ENCODE results near the gene NOX5. TPM values are rescaled to one million over a fixed set of nuclear protein-coding genes. Genes with fewer than 3 reads are reported as not detected.
"Not testable (repeated sequence)": the region's sequence is repeated elsewhere in the genome, so short reads cannot be mapped to it uniquely, and the experiment has no call there.

Gene NOX5, protein sequence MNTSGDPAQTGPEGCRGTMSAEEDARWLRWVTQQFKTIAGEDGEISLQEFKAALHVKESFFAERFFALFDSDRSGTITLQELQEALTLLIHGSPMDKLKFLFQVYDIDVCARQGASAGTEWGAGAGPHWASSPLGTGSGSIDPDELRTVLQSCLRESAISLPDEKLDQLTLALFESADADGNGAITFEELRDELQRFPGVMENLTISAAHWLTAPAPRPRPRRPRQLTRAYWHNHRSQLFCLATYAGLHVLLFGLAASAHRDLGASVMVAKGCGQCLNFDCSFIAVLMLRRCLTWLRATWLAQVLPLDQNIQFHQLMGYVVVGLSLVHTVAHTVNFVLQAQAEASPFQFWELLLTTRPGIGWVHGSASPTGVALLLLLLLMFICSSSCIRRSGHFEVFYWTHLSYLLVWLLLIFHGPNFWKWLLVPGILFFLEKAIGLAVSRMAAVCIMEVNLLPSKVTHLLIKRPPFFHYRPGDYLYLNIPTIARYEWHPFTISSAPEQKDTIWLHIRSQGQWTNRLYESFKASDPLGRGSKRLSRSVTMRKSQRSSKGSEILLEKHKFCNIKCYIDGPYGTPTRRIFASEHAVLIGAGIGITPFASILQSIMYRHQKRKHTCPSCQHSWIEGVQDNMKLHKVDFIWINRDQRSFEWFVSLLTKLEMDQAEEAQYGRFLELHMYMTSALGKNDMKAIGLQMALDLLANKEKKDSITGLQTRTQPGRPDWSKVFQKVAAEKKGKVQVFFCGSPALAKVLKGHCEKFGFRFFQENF
- total RNA-seq: under 0.01 TPM

DNA sequence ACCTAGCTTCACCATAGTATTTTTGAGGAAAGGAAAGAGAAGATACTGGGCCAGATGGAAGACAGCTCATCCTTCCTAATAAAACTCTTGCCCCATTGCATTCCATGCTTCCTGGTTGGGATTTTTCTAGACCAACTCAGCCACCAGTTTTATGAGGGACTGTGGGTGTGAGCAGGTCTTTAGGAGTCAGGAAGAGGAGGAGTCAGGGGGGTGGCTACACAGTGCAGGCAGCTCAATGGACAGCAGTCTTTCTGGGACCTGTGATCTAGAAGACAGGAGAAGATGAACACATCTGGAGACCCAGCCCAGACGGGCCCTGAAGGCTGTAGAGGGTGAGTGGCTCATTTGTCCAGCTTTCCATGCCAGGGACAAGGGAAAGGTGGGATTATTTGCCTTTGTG lies at the start of gene NOX5:
NOX5 (plus strand) TSS at position 242 of the 400 bp plus-strand sequence; CDS start at position 283, 41 bp downstream.
- DNase-seq: no peak

DNA sequence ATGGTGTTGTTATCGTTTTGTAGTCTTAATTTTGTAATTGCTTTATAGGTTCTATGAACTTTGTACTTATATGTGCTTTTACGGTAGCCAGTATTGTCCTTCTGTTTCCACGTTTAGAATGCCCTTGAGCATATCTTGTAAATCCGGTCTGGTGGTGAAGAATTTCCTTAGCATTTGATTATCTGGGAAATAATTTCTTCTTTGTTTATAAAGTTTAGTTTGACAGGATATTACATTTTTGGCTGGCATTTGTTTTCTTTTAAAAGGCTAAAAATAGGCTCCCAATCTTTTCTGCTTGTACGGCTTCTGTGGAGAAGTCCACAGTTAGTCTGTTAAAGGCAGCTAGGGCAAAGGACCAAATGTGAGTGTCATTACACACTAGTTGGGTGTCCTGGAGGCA lies 47.5 kb upstream of the NOX5 start:
- no peak for DNase-seq

DNA sequence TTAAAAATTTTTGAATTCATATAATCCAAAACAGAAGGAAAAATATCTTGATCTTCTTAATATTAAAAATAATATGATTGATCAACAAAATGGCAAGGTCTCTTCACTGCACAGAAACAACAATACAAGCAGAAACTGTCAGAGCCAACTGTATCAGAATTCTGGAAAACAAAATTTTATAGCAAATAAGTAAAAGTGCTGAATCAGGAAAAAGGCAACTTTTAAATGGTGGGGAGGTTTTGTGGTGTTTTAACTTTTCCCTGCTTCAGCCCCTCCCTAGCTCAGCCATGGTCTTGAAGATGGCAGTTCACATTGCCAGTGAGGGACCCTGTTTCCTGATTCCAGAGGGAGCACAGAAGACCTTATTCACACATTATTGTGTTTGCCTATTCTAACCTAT lies 46.5 kb upstream of the NOX5 start:
- DNase-seq: no peak

DNA sequence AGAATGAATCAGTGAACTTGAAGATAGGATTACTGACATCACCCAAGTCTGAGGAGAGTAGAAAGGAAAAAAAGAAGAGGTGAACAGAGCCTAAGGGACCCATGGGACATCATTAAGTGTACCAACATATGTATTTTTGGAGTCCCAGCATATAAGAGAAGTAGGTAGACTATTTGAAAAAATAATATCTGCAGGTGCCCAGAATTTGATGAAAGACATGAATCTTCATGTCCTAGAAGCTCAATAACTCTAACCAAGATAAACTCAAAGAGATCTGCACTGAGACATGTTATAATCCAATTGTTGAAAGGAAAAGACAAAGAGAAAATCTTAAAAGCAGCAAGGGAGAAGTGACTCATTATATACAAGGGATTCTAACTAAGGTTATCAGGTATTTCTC lies 45.2 kb upstream of the NOX5 start:
- no peak for DNase-seq

DNA sequence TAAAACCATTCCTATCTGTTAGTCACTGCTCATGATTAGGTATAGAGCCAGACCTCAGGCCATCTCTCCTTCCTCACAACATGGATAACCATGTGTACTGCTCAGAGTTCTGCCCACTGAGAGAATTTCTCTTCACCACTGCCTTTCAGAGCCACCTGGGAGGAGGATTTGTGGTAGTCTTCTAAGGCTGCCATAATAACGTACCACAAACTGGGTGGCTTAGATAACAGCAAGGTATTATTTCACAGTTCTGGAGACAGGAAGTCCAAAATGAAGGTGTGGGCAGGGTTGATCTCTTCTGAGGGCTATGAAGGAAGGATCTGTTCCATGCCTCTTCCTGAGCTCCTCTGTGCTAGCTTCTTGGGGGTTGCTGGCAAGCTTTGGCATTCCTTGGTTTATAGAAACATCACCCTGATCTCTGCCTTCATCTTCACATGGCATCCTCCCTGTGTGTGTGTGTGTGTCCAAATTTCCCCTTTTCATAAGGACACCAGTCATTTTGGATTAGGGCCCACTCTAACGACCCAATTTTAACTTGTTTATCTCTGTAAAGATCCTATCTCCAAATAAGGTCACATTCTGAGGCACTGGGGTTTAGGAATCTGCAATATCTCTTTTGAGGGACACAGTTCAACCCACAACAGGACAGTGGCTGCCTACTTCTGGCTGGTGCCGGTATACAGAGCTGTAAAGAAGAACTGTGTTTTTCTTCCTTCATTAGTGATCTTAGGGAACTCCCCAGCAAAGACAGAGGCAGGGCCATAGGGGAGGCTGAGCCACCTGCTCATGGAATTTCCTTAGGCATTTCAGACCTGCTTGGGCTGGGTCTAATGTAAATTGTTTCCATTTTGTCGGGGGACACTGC lies 42.1 kb upstream of the NOX5 start:
- no peak for DNase-seq

DNA sequence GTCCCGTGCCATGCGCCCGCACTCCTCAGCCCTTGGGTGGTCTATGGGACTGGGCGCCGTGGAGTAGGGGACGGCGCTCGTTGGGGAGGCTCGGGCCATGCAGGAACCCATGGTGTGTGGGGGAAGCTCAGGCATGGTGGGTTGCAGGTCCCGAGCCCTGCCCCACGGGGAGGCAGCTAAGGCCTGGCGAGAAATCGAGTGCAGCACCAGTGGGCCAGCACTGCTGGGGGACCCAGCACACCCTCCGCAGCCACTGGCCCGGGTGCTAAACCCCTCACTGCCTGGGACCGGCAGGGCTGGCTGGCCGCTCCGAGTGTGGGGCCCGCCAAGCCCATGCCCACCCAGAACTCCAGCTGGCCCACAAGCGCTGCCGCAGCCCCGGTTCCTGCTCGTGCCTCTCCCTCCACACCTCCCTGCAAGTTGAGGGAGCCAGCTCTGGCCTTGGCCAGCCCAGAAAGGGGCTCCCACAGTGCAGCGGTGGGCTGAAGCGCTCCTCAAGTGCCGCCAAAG lies 38.8 kb upstream of the NOX5 start:
- not testable (repeated sequence) for DNase-seq

DNA sequence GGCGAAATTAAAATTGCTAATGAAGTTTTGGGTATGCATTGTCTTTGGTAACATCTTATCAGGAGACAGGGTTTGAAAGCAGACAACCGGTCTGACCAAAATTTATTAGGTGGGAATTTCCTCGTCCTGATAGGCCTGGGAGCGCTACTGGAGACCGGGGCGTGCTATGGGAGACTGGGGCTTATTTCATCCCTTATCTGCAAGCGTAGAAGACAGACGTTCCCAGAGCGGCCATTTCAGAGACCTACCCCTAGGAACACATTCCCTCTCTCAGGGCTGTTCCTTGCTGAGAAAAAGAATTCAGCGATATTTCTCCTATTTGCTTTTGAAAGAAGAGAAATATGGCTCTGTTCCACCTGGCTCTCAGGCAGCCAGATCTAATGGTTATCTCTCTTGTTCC lies 37.1 kb upstream of the NOX5 start:
- not testable (repeated sequence) for DNase-seq

DNA sequence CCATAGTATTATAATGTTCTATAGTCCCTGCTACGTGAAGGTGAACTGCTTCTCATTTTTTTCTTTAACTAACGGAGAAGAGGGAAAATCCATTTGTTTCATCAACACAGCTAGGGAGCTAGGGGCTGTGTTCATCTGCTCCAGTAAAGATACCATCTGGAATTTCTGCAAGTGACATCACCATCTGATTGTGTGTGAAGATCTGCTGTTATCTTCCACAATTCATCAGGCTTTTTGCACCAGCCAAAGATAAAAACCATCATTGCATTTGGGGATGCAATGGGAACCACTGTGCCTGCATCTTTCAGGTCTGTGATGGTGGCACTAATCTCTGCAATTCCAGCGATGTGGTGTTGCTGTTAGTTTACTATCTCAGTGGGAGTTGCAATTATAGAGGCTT lies 35.5 kb upstream of the NOX5 start:
- DNase-seq: no peak

DNA sequence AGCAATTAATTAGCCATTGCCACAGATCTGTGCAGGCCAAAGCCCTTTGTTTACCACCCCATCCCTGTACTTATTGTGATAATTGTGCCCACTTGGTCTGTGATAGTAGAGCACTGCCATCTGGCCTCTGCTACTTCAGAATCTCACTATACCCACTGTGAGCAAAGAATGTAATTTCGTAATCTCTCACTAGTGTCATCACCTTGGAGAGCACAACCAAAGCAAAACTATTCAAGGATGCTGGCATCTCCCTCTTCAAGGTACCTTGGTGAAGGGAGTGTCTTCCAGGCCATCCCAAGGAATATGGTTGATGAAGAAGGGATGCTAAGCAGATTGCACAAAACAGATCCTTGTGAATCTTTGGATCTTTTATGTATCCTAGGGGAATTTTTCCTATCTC lies 34.7 kb upstream of the NOX5 start:
- no peak for DNase-seq

DNA sequence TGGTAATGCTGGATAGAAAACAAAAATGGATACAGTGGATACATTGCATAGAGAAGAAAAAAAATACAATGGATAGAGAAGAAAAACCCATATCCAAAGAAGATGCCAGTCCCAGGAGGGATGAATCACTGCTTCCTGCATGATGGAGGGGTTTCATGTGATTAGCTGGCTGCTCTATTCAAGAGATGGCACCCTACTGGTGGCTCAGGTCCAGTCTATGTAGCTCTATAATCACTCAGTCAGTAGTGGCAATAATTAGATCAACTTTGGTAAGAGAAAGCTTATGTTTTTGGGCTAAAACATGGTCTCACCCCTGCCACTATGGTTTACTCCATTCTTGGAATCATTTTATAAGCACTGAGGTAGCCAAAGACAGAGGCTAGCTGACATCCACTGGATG lies 33.7 kb upstream of the NOX5 start:
- no peak for DNase-seq

DNA sequence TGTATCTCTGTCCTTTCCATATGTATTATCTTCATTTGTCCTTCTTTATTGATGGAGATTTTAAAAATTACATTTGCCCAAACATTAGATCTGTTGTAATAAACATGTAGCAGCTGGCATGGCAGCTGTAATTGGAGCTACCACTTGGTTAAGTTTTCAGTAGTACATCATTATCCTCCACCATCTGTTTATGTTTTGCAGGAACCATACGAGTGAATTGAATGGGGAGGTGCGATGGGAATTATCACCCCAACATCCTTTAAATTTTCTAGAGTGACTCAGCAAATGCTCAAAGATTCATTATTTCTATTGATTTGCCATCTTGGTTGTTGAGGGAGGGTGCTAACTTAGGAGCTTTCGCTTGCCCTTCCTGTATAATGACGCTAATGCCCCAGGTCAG lies 32.6 kb upstream of the NOX5 start:
- DNase-seq: no peak

DNA sequence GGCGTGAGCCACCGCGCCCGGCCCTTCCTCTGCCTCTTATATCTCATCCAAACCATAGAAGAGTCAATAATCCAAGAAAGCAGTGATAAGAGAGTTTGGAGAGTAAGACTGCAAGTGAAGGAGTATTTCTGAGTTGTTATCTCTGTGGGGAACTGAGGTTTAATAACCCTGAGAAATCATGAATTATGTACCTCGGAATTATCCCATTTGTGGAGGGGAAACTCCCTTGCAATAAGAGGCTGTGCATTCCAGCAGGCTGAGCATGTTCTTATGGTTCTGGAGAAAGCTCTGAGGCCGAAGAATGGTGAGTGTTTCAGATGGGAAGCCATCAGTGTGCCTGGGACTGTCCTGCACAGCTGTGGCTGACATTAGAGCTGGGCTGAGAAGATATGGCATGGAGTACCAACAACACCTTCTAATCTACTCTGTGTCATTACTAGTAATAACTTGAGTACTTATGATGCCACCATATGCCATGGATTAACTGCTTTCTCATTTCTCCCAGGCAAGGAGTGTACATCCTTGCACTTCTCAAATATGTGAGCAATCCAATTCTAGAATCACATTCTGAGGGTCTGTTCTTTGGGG lies 31.4 kb upstream of the NOX5 start:
- DNase-seq: no peak

DNA sequence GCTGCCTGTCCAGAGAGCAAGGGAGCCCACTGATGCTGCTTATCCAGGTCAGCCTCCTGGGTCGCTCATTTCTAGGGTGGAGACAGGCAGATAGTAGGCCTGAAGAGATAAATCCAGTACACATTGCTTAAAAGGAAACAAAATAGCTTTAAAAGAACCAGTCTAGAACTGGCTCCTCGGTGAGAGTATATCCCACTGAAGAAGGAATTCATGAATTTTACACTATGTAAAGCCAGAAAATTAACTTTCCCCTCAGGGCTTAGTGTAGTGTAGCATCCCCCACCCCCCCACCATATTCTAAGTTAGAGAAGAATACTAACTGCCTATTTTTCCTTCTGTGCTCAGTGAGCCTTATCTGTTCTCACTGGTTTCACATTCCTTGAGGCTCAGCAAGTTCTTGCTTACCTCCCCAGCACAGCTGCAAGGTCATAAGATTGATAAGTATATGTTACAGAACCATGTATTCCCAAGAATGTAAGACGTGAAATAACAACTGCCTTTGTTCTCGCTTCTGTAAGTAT lies 30.5 kb upstream of the NOX5 start:
- no peak for DNase-seq

DNA sequence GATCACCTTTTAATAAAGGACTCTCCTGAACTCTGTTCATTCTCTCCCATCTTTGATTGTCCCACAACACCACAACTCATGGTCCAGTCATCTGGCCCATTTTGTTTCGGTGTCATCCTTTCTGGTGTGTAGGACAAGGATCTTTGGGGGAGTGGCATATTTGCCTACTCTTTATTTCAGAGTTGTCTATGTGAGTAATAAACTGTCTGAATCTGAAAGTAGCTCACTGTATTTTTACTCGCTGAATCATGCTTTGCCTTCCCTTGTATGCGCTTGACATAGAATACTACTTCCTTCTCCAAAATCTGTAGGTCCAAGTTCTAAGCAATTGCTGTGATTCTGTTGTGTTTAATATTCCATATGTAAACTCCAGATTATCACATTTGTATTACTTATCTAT lies 29.9 kb upstream of the NOX5 start:
- no peak for DNase-seq

DNA sequence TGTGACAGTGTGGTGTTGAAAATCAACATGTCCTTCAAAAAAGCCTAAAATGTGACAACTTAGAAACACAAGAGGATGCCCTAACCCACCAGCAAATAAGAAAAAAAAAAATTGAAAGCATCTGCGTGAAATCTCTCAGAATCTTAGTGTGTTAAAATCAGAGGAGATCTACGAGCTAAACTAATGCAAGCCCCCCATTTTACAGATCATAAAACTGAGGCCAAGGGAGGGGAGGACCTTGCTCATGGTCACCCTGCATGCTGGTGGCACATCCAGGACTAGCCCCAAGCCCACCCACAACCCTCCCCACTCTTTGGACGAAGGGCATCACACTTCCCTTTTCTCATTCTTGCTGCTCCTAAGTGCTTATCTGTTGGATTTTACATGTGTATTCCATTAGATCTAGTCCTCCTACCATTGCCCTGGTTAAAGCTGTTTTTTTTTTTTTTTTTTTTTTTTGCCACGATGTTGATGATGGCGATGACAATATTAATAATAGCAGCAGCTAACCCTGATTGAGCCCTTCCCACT lies 29.1 kb upstream of the NOX5 start:
- DNase-seq: no peak

DNA sequence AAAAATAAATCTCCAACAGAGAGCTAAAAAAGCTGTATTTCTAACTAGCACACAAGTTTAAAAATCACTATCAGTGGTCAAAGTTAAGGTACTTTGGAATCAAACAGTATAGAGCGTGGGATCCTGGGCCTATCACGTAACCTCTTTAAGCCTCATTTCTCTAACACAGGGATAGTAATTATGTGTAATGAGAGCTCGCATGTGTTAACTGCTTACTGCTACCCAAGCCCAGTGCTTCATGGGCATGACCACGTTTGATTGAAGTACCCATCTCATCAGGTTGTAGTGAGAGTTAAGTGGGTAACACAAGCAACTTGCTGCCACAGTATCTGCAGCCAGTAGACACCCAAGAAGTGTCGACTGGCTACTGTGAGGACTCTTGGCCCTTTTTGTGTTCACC lies 28.2 kb upstream of the NOX5 start:
- DNase-seq: no peak

DNA sequence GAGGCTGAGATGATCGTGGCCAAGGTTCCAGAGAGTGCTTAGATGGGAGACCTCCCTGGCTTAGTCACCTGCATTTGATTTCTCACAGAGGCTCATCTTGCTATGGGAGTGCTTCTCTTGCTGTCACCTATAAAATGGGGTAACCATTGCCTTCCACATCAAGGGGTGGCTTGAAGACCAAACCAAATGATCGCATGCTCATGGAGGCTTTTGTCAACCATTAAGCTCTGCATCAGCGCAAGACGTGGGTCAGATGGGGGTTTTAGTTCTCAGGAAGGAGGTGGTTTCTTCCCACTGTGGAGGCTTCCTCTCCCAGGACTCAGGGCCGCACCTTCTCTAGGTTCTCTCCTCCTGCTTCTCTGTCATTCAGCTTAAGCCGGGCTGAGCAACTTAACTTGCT lies 27.4 kb upstream of the NOX5 start:
- DNase-seq: no peak

DNA sequence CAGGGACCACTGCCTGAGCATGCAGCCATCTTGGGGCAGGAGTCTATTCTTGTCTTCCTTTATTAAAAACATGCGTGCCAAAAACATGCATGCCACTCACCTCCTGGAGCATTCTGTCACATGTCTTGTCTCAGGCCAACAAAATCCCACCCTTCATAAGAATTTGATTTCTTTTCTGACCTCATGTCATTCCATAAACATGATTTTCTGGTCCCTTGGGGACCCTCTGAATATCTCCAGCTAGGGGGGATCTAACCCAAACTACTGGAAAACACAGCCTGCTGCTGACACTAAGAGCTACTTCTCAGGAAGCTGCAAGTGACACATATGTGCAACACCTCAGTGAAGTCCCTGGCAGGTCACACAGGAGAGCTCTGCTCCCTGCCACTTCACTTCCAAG lies 26.8 kb upstream of the NOX5 start:
- no peak for DNase-seq

DNA sequence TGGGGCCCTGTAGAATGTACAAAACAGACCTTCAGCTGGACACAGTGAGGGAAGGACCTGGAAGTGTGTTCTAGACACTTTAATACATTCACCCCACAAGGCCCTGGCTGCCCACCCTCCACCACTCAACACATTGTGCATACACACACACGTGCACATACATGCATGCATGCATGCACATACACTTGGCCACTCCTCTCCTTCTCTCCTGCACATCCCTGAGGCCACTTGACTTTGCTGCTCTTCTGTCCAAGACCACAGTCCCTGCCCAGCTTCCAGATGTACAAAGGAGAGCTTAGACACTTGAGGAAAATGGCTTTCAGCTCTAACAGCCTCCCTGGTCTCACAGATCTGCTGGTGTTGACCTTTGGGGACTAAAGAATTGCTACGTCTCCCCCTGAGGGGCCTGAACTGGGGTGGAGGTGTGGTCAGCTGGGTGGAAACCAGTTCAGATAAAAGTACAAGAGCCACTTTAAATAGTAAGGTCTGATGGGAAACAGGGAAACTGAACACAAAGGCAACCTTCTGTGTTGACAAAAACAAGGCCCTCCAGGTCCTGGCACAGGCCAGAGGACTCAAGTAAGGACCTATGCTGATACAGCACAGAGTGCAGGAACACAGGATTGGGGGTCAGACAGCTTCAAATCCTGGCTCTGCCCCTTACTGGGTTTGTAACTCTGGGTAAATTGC lies 24.8 kb upstream of the NOX5 start:
- DNase-seq: no peak

DNA sequence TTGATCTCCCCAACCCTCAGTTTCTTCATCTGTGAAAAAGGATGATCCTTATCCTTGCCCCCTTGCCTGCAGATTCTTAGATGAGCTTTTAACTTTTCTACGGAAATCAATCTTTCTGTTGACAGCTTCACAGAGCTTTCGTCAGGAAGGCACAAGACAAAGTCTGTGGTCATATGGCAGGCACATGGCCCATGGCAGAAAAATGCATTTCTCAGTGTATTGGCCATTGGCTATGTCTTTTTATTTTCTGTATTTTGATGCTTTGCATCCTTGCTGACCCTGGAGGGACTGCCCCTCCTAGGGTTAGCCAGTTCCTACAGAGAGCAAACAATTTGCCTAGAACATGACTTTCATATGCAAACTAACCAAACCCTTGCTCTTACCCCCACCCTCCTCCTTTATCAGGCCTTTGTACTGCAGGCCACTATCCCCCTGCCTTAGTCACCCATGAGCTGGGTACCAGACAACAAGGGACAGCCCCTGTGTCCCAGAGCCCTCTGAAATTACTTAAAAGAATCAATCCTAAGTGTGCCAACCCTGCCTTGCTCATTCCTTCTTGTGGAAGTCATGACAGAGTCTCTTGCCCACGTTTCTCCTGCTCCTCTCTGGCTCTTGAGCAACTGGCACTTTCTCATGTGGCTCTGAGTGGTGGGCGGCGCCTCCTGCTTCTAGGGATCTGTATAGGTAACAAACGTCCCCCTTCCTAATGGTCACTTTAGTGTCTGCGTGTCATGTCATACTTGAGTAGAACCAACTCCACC lies 24.1 kb upstream of the NOX5 start:
- DNase-seq: no peak
